ENCODE data around the gene ADARB2. TPM values are rescaled to one million over a fixed set of nuclear protein-coding genes. Genes with fewer than 3 reads are reported as not detected.

ADARB2 gene
- total and polyA plus RNA-seq, 4 donors: under 0.01 to 0.79 TPM; not detected in 2

GRCh38 chr10:1406967-1407945, 330.1 kb downstream of the ADARB2 start:
- DNase-seq (no peak), ATAC-seq (ENCODE audit: low FRiP score) (no peak)
- Histone ChIP-seq H3K27me3 (ENCODE audit: control insufficient read depth in 1 of 2, insufficient read depth in 2 of 2, low read length in 1 of 2) (no peaks in the 10 kb centered on the region), H3K27ac (ENCODE audit: low read depth in 1 of 2, low read length in 2 of 2) (no peak overlapping the region), H3K36me3 (ENCODE audit: control insufficient read depth in 1 of 2, insufficient read depth in 2 of 2, low read length in 1 of 2) (no peaks in the 10 kb centered on the region), H3K9me3 (ENCODE audit: control insufficient read depth, low read length) (no peaks in the 10 kb centered on the region), H3K4me1 (ENCODE audit: control insufficient read depth in 1 of 2, insufficient read depth in 2 of 2, low read length in 2 of 2) (no peaks in the 10 kb centered on the region), H3K4me3 (ENCODE audit: low read length in 2 of 2) (no peak overlapping the region)
- WGBS, 2 donors: 78 to 82% methylated on average over 25 of the region's 25 CpGs
- intact Hi-C loops (cut with DNase I): no loop called here

- Histone ChIP-seq H3K4me3 (ENCODE audit: low read length in 2 of 2) (no peak overlapping the region), H3K9me3 (ENCODE audit: control insufficient read depth, low read length) (no peaks in the 10 kb centered on the region), H3K27ac (ENCODE audit: low read depth in 1 of 2, low read length in 2 of 2) (no peak overlapping the region), H3K36me3 (ENCODE audit: control insufficient read depth in 1 of 2, insufficient read depth in 2 of 2, low read length in 1 of 2) (no peaks in the 10 kb centered on the region), H3K4me1 (ENCODE audit: control insufficient read depth in 1 of 2, insufficient read depth in 2 of 2, low read length in 2 of 2) (no peaks in the 10 kb centered on the region), H3K27me3 (ENCODE audit: control insufficient read depth in 1 of 2, insufficient read depth in 2 of 2, low read length in 1 of 2) (no peaks in the 10 kb centered on the region)
- no peak for ATAC-seq (ENCODE audit: low FRiP score)
- 75 to 80% methylated on average over 14 of the region's 14 CpGs for WGBS, 2 donors
- DNase-seq: no peak
- intact Hi-C loops (cut with DNase I): no loop called here
These were observed 331.0 kb downstream of the ADARB2 start for GRCh38 chr10:1406132-1406966.

GRCh38 chr10:1404323-1405260, 332.7 kb downstream of the ADARB2 start:
- intact Hi-C loops (cut with DNase I): no loop called here
- ATAC-seq (ENCODE audit: low FRiP score) (no peak), DNase-seq (no peak)
- Histone ChIP-seq H3K4me1 (ENCODE audit: control insufficient read depth in 1 of 2, insufficient read depth in 2 of 2, low read length in 2 of 2) (no peaks in the 10 kb centered on the region), H3K27ac (ENCODE audit: low read depth in 1 of 2, low read length in 2 of 2) (no peak overlapping the region), H3K4me3 (ENCODE audit: low read length in 2 of 2) (no peak overlapping the region), H3K36me3 (ENCODE audit: control insufficient read depth in 1 of 2, insufficient read depth in 2 of 2, low read length in 1 of 2) (no peaks in the 10 kb centered on the region), H3K9me3 (ENCODE audit: control insufficient read depth, low read length) (no peaks in the 10 kb centered on the region), H3K27me3 (ENCODE audit: control insufficient read depth in 1 of 2, insufficient read depth in 2 of 2, low read length in 1 of 2) (no peaks in the 10 kb centered on the region)
- 77 to 83% methylated on average over 29 of the region's 29 CpGs for WGBS, 2 donors

- H3K4me1 ChIP-seq (ENCODE audit: control insufficient read depth in 1 of 2, insufficient read depth in 2 of 2, low read length in 2 of 2): no peaks in the 10 kb centered on the region
- intact Hi-C loops (cut with DNase I): no loop called here
- ATAC-seq (ENCODE audit: low FRiP score): no peak
- H3K4me3 ChIP-seq (ENCODE audit: low read length in 2 of 2): no peak overlapping the region
- H3K9me3 ChIP-seq (ENCODE audit: control insufficient read depth, low read length): no peaks in the 10 kb centered on the region
- H3K27ac ChIP-seq (ENCODE audit: low read depth in 1 of 2, low read length in 2 of 2): no peak overlapping the region
- 58 to 60% methylated on average over 18 of the region's 18 CpGs for WGBS, 2 donors
- no peak for DNase-seq
- H3K36me3 ChIP-seq (ENCODE audit: control insufficient read depth in 1 of 2, insufficient read depth in 2 of 2, low read length in 1 of 2): no peaks in the 10 kb centered on the region
- H3K27me3 ChIP-seq (ENCODE audit: control insufficient read depth in 1 of 2, insufficient read depth in 2 of 2, low read length in 1 of 2): no peaks in the 10 kb centered on the region
These were observed 333.6 kb downstream of the ADARB2 start for GRCh38 chr10:1403508-1404322.

- DNase-seq (no peak), ATAC-seq (ENCODE audit: low FRiP score) (no peak)
- Histone ChIP-seq H3K27ac (ENCODE audit: low read depth in 1 of 2, low read length in 2 of 2) (no peak overlapping the region), H3K4me1 (ENCODE audit: control insufficient read depth in 1 of 2, insufficient read depth in 2 of 2, low read length in 2 of 2) (no peaks in the 10 kb centered on the region), H3K4me3 (ENCODE audit: low read length in 2 of 2) (no peak overlapping the region), H3K27me3 (ENCODE audit: control insufficient read depth in 1 of 2, insufficient read depth in 2 of 2, low read length in 1 of 2) (no peaks in the 10 kb centered on the region), H3K9me3 (ENCODE audit: control insufficient read depth, low read length) (no peaks in the 10 kb centered on the region), H3K36me3 (ENCODE audit: control insufficient read depth in 1 of 2, insufficient read depth in 2 of 2, low read length in 1 of 2) (no peaks in the 10 kb centered on the region)
- intact Hi-C loops (cut with DNase I): no loop called here
- 91 to 93% methylated on average over 27 of the region's 27 CpGs for WGBS, 2 donors
These were observed 334.4 kb downstream of the ADARB2 start for GRCh38 chr10:1402816-1403507.

GRCh38 chr10:1402016-1402770, 335.1 kb downstream of the ADARB2 start:
- ATAC-seq (ENCODE audit: low FRiP score) (no peak), DNase-seq (no peak)
- intact Hi-C loops (cut with DNase I): no loop called here
- H3K27me3 ChIP-seq (ENCODE audit: control insufficient read depth in 1 of 2, insufficient read depth in 2 of 2, low read length in 1 of 2): no peaks in the 10 kb centered on the region
- H3K36me3 ChIP-seq (ENCODE audit: control insufficient read depth in 1 of 2, insufficient read depth in 2 of 2, low read length in 1 of 2): no peaks in the 10 kb centered on the region
- no peak overlapping the region for H3K27ac ChIP-seq (ENCODE audit: low read depth in 1 of 2, low read length in 2 of 2)
- WGBS, 2 donors: 84 to 88% methylated on average over 24 to 25 of the region's 25 CpGs
- no peaks in the 10 kb centered on the region for H3K9me3 ChIP-seq (ENCODE audit: control insufficient read depth, low read length)
- no peak overlapping the region for H3K4me3 ChIP-seq (ENCODE audit: low read length in 2 of 2)
- no peaks in the 10 kb centered on the region for H3K4me1 ChIP-seq (ENCODE audit: control insufficient read depth in 1 of 2, insufficient read depth in 2 of 2, low read length in 2 of 2)

Data from aorta (tissue), 5 donors.